ENCODE measurements around the gene ZNF544.

ZNF544 gene

GRCh38 chr19:58217607-58218391 lies 10.9 kb upstream of the ZNF544 start:
- no peak for TF ChIP-seq CTCF (conservative IDR thresholded peaks at IDR 0.05; ENCODE audit: low read depth, low read length)
- no peak for DNase-seq (ENCODE audit: low read depth)
- no peak overlapping the region for H3K4me3 ChIP-seq (ENCODE audit: low read length)

- DNase-seq (ENCODE audit: low read depth): no peak
- H3K4me3 ChIP-seq (ENCODE audit: low read length): no peak overlapping the region
- peak; percentile 22 for TF ChIP-seq CTCF (conservative IDR thresholded peaks at IDR 0.05; ENCODE audit: low read depth, low read length)
Measured at GRCh38 chr19:58218899-58219298, 9.8 kb upstream of the ZNF544 start.

GRCh38 chr19:58227964-58228584 lies 640 bp upstream of the ZNF544 start:
- peak overlapping the region; percentile 83 for H3K4me3 ChIP-seq (ENCODE audit: low read length)
- TF ChIP-seq CTCF (conservative IDR thresholded peaks at IDR 0.05; ENCODE audit: low read depth, low read length): no peak
- DNase-seq (ENCODE audit: low read depth): no peak

GRCh38 chr19:58229255-58229639 lies 533 bp downstream of the ZNF544 start:
- TF ChIP-seq CTCF (conservative IDR thresholded peaks at IDR 0.05; ENCODE audit: low read depth, low read length): peak; percentile 56
- H3K4me3 ChIP-seq (ENCODE audit: low read length): peak overlapping the region; percentile 83
- no peak for DNase-seq (ENCODE audit: low read depth)

GRCh38 chr19:58237324-58237723 lies 8.6 kb downstream of the ZNF544 start:
- DNase-seq (ENCODE audit: low read depth): no peak
- no peak for TF ChIP-seq CTCF (conservative IDR thresholded peaks at IDR 0.05; ENCODE audit: low read depth, low read length)
- H3K4me3 ChIP-seq (ENCODE audit: low read length): no peak overlapping the region

GRCh38 chr19:58243351-58243750 lies 14.6 kb downstream of the ZNF544 start:
- DNase-seq (ENCODE audit: low read depth): no peak
- no peak for TF ChIP-seq CTCF (conservative IDR thresholded peaks at IDR 0.05; ENCODE audit: low read depth, low read length)
- H3K4me3 ChIP-seq (ENCODE audit: low read length): no peak overlapping the region

- DNase-seq (ENCODE audit: low read depth): no peak
- no peak overlapping the region for H3K4me3 ChIP-seq (ENCODE audit: low read length)
- TF ChIP-seq CTCF (conservative IDR thresholded peaks at IDR 0.05; ENCODE audit: low read depth, low read length): no peak
Measured at GRCh38 chr19:58248886-58249285, 20.2 kb downstream of the ZNF544 start.

Measured in retinal pigment epithelial cell (primary cell).